GM10248 (cell line): ENCODE results near the gene HDAC4.
"Not testable (repeated sequence)": the region's sequence is repeated elsewhere in the genome, so short reads cannot be mapped to it uniquely, and the experiment has no call there.

Source experiments
- CTCF ChIA-PET: fragments of 300-600 bp; sonication (Branson Sonifier 250); formaldehyde crosslinking; extraction: SDS; loops from one replicate; lab custom pipeline; 2021; ENCODE audit warnings: antibody characterized with exemption; lab: Yijun Ruan, JAX
- POLR2A ChIA-PET: fragments of 350-650 bp; sonication (Branson Sonifier 250); formaldehyde crosslinking; extraction: SDS; loops from one replicate; lab custom pipeline; 2020; ENCODE audit warnings: antibody characterized with exemption; lab: Yijun Ruan, JAX
- DNase-seq: peaks from one replicate; pipeline ENCODE4 v3.0.0; 2012; ENCODE audit errors: extremely low spot score
- CTCF ChIP-seq: IDR thresholded peaks from 2 replicates; pipeline ENCODE4 v1.5.1; 2012; ENCODE audit warnings: mild to moderate bottlenecking, low read depth; ENCODE audit errors: extremely low read depth, missing control alignments, control extremely low read depth

The HDAC4 gene

DNA sequence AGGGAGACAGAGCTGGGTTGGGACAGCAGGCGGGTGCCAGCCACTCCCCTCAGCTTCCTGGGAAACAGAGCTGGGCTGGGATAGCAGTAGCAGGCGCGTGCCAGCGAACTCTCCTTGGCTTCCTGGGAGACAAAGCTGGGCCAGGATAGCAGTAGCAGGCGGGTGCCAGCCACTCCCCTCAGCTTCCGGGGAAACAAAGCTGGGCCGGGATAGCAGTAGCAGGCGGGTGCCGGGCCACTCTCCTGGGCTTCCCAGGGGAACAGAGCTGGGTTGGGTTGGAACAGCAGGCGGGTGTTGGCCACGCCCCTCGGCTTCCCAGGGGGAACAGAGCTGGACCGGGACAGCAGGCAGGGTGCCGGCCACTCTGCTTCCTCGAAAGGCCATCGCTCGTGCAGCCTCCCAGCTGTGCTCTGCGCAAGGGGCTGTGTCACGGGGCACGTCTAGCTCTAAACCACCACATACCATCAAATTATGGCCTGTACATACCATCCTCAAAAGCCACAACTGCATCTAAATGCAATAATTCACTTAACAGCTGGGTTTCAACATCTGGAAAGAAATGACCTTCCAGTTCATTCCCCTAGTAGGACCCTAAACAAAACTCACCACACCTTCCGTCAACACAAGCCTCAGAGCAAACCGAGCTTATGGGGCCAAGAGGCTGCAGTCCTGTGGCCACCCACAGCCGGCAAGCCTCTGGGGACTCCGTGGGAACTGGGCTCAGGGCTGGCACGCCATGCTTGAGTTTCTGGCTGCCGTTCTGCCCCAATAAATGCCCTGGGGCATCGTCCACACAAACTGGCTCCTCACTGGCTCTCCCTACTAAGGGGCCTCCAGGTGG is 324.7 kb downstream of the HDAC4 start:
- ChIA-PET POLR2A (no interaction called here), CTCF (no interaction called here)
- TF ChIP-seq CTCF, result no peak
- DNase-seq, result no peak

GRCh38 chr2:239073745-239074530 is 326.9 kb downstream of the HDAC4 start:
- ChIA-PET CTCF (no interaction called here), POLR2A (no interaction called here)
- DNase-seq, result no peak
- no peak for TF ChIP-seq CTCF

DNA sequence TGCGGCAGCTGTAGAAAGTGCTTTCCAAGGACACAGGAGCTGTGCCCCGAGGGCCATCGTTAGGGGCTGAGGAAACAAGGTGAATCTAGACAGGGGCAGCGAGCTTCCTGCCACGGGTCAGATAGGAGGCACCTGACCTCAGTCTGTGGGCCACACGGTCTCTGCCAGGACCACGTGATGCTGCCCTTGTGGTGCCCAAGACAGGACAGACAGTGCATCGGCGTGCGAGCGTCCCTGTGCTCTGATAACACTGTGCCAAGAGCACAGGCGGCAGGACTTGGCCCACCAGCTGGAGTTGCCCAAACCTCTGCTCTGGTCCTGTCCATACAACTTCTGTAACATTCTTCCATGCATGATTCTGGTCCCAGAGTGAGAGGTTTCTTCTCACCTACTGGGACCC is 327.6 kb downstream of the HDAC4 start:
- no peak for DNase-seq
- ChIA-PET CTCF (no interaction called here), POLR2A (no interaction called here)
- no peak for TF ChIP-seq CTCF

GRCh38 chr2:239072786-239073185 is 328.0 kb downstream of the HDAC4 start:
- CTCF ChIA-PET, result no interaction called here
- DNase-seq, result no peak
- POLR2A ChIA-PET, result no interaction called here
- TF ChIP-seq CTCF, result no peak

- POLR2A ChIA-PET, result no interaction called here
- DNase-seq, result no peak
- CTCF ChIA-PET, result no interaction called here
- TF ChIP-seq CTCF, result no peak
Observed at GRCh38 chr2:239070466-239070865, 330.4 kb downstream of the HDAC4 start.

DNA sequence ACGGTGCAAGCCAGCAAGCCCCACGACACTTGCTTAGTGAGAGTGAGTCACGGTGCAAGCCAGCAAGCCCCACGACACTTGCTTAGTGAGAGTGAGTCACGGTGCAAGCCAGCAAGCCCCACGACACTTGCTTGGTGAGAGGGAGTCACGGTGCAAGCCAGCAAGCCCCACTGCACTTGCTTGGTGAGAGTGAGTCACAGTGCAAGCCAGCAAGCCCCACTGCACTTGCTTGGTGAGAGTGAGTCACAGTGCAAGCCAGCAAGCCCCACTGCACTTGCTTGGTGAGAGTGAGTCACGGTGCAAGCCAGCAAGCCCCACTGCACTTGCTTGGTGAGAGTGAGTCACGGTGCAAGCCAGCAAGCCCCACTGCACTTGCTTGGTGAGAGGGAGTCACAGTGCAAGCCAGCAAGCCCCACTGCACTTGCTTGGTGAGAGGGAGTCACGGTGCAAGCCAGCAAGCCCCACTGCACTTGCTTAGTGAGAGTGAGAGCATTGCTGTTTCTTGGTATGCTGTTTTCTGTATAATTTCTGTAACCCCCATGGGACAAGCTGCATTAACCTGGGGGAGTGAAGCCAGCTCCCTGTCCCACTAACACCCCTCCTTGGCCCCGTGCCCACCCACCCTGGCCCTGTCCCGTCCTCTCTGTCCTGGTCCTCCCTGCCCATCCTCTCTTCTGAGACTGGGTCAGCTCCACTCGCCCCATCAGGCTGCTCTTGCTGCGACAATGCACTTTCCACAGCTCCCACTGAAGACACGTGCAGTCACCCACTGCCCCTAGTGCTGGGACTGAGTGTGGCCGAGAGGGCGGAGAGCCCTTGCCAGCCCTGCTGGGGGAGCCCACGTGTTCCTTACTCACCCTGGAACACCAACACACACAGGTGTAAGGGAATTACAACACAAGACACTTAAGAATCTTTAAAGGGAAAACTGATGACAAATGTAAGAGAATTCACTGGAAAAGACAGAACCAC is 331.2 kb downstream of the HDAC4 start:
- POLR2A ChIA-PET, DNase-seq, CTCF ChIA-PET: not testable (repeated sequence)
